ENCODE data around the gene ENGASE. TPM values are rescaled to one million over a fixed set of nuclear protein-coding genes. Genes with fewer than 3 reads are reported as not detected.
A peak's percentile ranks its signal among the peaks of the same experiment; 100 is the strongest.
"Not testable (repeated sequence)": the region's sequence is repeated elsewhere in the genome, so short reads cannot be mapped to it uniquely, and the experiment has no call there.

Gene ENGASE
- total RNA-seq, 1 donor from 2014 or later: 72.6 TPM

DNA sequence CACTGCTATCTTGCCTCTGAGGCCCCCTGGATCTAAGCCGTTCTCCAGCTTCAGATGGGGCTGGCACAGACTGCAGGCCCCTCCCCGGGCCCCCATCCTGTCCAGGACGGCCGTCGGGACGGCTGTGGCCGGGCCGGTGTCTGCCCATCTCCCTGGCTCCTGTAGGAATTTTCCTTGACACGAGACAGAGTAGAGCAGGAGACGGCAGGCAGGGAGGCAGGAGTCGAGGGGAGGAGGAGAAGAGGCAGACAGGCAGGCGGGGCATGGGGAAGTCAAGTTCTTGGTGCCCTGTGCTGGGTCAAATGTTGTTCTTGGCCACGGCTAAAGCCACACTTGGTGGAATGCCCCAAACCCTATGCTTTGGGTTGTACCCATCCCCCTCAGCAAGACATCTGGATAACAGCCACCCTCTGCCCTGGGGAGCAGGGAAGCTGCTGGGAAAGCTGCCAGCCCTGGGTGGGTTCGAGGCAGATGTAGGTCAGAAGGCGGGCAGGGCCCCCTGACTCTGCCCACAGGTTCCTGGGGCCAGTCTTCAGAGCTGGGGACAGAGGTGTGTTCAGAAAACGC lies 46.6 kb upstream of the ENGASE start:
- no peaks in the 10 kb centered on the region for H3K9me3 Mint-ChIP-seq
- H3K4me1 Mint-ChIP-seq (ENCODE audit: unreplicated experiment): peaks cover 17% of the 10 kb centered on the region
- H3K36me3 Mint-ChIP-seq: no peaks in the 10 kb centered on the region
- TF ChIP-seq CTCF (conservative IDR thresholded peaks at IDR 0.05): no peak
- H3K4me3 Mint-ChIP-seq: no peak overlapping the region
- peaks cover 45% of the 10 kb centered on the region for H3K27me3 Mint-ChIP-seq
- DNase-seq (ENCODE audit: extremely low spot score, unreplicated experiment): no peak
- H3K27ac Mint-ChIP-seq: no peak overlapping the region

GRCh38 chr17:79028496-79029326 lies 45.9 kb upstream of the ENGASE start:
- TF ChIP-seq CTCF (conservative IDR thresholded peaks at IDR 0.05): no peak
- H3K4me3 Mint-ChIP-seq: no peak overlapping the region
- no peak for DNase-seq (ENCODE audit: extremely low spot score, unreplicated experiment)
- peaks cover 17% of the 10 kb centered on the region for H3K4me1 Mint-ChIP-seq (ENCODE audit: unreplicated experiment)
- H3K27ac Mint-ChIP-seq: no peak overlapping the region
- H3K27me3 Mint-ChIP-seq: peaks cover 40% of the 10 kb centered on the region
- no peaks in the 10 kb centered on the region for H3K9me3 Mint-ChIP-seq
- no peaks in the 10 kb centered on the region for H3K36me3 Mint-ChIP-seq

GRCh38 chr17:79029327-79030009 lies 45.2 kb upstream of the ENGASE start:
- no peak for TF ChIP-seq CTCF (conservative IDR thresholded peaks at IDR 0.05)
- Mint-ChIP-seq H3K27me3 (peaks cover 37% of the 10 kb centered on the region), H3K4me3 (no peak overlapping the region), H3K9me3 (no peaks in the 10 kb centered on the region), H3K4me1 (ENCODE audit: unreplicated experiment) (peaks cover 21% of the 10 kb centered on the region), H3K36me3 (no peaks in the 10 kb centered on the region), H3K27ac (no peak overlapping the region)
- DNase-seq (ENCODE audit: extremely low spot score, unreplicated experiment): no peak

DNA sequence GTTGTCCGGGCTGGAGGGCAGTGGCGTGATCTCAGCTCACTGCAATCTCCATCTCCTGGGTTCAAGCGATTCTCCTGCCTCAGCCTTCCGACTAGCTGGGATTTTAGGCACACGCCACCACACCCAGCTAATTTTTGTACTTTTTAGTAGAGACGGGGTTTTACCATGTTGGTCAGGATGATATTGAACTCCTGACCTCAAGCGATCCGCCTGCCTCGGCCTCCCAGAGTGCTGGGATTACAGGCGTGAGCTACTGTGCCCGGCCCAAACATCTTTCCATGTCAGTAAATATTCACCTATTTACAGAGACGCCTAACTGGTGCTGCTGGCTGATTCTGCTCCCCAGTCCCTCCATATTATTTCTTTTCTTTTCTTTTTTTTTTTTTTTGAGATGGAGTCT lies 44.0 kb upstream of the ENGASE start:
- peaks cover 29% of the 10 kb centered on the region for H3K27me3 Mint-ChIP-seq
- H3K4me1 Mint-ChIP-seq (ENCODE audit: unreplicated experiment): peaks cover 18% of the 10 kb centered on the region
- H3K4me3 Mint-ChIP-seq; H3K27ac Mint-ChIP-seq; DNase-seq (ENCODE audit: extremely low spot score, unreplicated experiment); H3K9me3 Mint-ChIP-seq; H3K36me3 Mint-ChIP-seq: not testable (repeated sequence)

GRCh38 chr17:79031996-79032875 lies 42.4 kb upstream of the ENGASE start:
- Mint-ChIP-seq H3K27me3 (peaks cover 19% of the 10 kb centered on the region), H3K36me3 (no peaks in the 10 kb centered on the region), H3K4me3 (no peak overlapping the region), H3K9me3 (no peaks in the 10 kb centered on the region), H3K27ac (peak overlapping the region; percentile 17), H3K4me1 (ENCODE audit: unreplicated experiment) (peaks cover 8% of the 10 kb centered on the region)
- no peak for TF ChIP-seq CTCF (conservative IDR thresholded peaks at IDR 0.05)
- DNase-seq (ENCODE audit: extremely low spot score, unreplicated experiment): no peak
